Stomach (tissue), 9 donors: ENCODE measurements around the gene SP140. TPM values are rescaled to one million over a fixed set of nuclear protein-coding genes. Genes with fewer than 3 reads are reported as not detected.
A peak's percentile ranks its signal among the peaks of the same experiment; 100 is the strongest.

Experiments used
- DNase-seq, 2 donors: peaks; one replicate each; pipeline versions ENCODE4 v3.0.0 to v3.0.0-alpha.2; 2013 to 2019
- H3K27ac ChIP-seq, 5 donors: fragments of 200-600 bp in 4 of 5; sonication (generic) in 4 of 5; one replicate each; pipeline ENCODE4 v1.5.1; 2013 to 2019; ENCODE audit warnings: mild to moderate bottlenecking in 1 of 5, moderate library complexity in 1 of 5
- H3K27me3 ChIP-seq, 3 donors: fragments of 200-600 bp; sonication (generic); one replicate each; pipeline ENCODE4 v1.5.1; 2017 to 2019; ENCODE audit warnings: mixed run types in 1 of 3
- H3K36me3 ChIP-seq, 4 donors: fragments of 200-600 bp; sonication (generic); 1 replicate in 3 of 4; 2 replicates in 1 of 4; pipeline ENCODE4 v1.5.1; 2016 to 2019
- H3K4me1 ChIP-seq, 4 donors: fragments of 200-600 bp; sonication (generic); one replicate each; pipeline ENCODE4 v1.5.1; 2016 to 2019
- H3K4me3 ChIP-seq, 4 donors: fragments of 200-600 bp; sonication (generic) in 3 of 4; one replicate each; pipeline ENCODE4 v1.5.1; 2016 to 2019; ENCODE audit warnings: mild to moderate bottlenecking in 1 of 4
- H3K9me3 ChIP-seq, 4 donors: fragments of 200-600 bp; sonication (generic); one replicate each; pipeline ENCODE4 v1.5.1; 2016 to 2019
- EP300 ChIP-seq: sonication (generic); formaldehyde crosslinking; IDR thresholded peaks from one replicate; pipeline ENCODE4 v1.6.1; 2017; ENCODE audit warnings: antibody characterized with exemption
- POLR2A ChIP-seq, 4 donors: fragments of 450-650 bp; IDR thresholded peaks; one replicate each; pipeline ENCODE4 v1.6.1; 2016; ENCODE audit warnings: antibody characterized with exemption in 4 of 4, control low read depth in 2 of 4, mild to moderate bottlenecking in 1 of 4, moderate library complexity in 1 of 4
- POLR2AphosphoS5 ChIP-seq, 3 donors: sonication (generic); formaldehyde crosslinking; IDR thresholded peaks; one replicate each; pipeline ENCODE4 v1.6.1; 2016; ENCODE audit warnings: antibody characterized with exemption in 3 of 3
- WGBS, 5 donors: extraction: QIAGEN DNeasy Blood & Tissue Kit in 3 of 5; methylation state at CpG; one replicate each; pipeline versions ENCODE4 v1.1.5 to v1.1.7; 2013 to 2018; 5-methylcytosine and 5-hydroxymethylcytosine counted together
- intact Hi-C: fragments of 100-400 bp; cut with DNase I; formaldehyde crosslinking; loops from one replicate; pipeline ENCODE4 v1.15.1; 2023; ENCODE audit warnings: low total_unique reads
- polyA plus RNA-seq, 3 donors: library from polyadenylated mRNA; stranded (reverse); fragments of 200-250 nt; gene quantifications; one replicate each; pipeline ENCODE4 v1.2.3, GENCODE V29; 2013
- total RNA-seq, 5 donors: library from RNA; depleted of rRNA; stranded (reverse); fragments of >200 nt; gene quantifications; one replicate each; pipeline versions ENCODE4 v1.1.0 to v1.2.3, GENCODE V29; 2014 to 2016
- TF ChIP-seq, protein P1 (sequence below), 7 experiments: fragments of 450-650 bp in 4 of 7; fragments of 200-600 bp in 3 of 7; sonication (generic) in 3 of 7; IDR thresholded peaks; one replicate each; pipeline ENCODE4 v1.5.1; 2016 to 2019; ENCODE audit warnings: antibody characterized with exemption in 7 of 7, control low read depth in 2 of 7, mild to moderate bottlenecking in 1 of 7
- donor health status: healthy with polysubstance abuse.
- donor health status: Bipolar disorder and iron deficiency.
- donor health status: healthy.

Gene SP140
- total and polyA plus RNA-seq, 8 donors = 1.1 to 6.4 (median 2.0) TPM; not detected in 1

DNA sequence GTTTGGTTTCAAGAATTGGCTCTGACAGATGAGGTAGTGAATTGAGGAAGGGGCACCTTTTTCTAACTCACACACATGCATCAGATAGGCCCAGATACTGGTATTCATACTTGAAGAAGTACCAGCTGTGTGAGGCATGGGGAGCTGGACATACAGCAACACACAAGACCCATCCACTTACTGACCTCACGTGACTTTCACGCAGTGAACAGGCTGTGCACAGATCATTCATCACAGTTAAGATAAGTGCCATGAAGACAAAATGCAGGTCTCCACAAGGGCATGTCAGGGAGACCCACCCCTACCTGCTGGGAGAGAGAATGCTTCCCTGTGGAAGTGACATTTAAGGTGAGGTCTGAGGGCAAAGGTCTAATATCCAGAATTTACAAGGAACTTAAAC, 44.3 kb upstream of the SP140 start:
- intact Hi-C loops = no loop called here
- 69 to 91% (median 86%) methylated on average over 2 of the region's 2 CpGs for WGBS, 5 donors
- H3K36me3 ChIP-seq = peaks cover 30 to 96% (median 93%) of the 10 kb centered on the region in 4 donors

DNA sequence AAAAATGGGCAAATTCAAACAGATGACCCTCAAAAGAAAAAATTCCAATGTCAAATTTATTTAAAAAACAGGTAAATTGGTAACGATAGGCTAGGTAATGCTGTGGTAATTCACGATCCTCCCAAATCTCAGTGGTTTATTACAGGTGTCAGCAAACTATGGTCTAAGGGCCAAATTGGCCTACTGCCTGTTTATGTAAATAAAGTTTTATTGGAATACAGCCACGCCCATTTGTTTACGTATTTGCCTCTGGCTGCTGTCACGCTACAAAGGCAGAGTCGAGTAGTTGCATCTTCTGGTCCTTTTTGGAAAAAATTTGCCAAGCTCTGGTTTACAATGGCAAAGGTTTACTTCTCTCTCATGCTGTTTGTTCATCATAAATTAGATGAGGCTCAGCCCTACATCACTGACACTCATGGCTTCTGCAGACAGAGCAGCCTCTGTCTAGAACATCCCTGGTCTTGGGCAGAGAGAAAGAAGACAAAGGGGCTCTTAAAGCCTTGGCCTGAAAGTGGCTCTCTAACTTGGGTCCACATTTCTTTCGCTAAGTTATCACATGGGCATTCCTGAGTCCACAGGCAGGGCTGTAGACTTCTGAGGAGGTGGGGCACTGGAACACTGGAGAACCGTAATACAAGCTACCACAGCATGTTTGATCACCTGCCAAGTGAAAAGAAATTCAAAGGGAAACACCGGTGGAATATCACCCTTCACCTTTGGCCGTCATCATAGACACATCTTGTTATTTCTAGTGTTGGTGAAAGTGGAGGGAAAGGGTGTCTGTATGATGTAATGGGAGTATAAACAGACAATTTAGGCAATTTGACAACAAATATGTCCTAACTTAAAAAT, 40.6 kb upstream of the SP140 start:
- H3K27ac ChIP-seq = no peak overlapping the region
- H3K36me3 ChIP-seq = peaks cover 14 to 59% (median 55%) of the 10 kb centered on the region in 4 donors
- intact Hi-C loops = no loop called here
- H3K4me1 ChIP-seq = no peaks in the 10 kb centered on the region
- no peak overlapping the region for H3K4me3 ChIP-seq
- H3K9me3 ChIP-seq = no peaks in the 10 kb centered on the region
- TF ChIP-seq EP300 (no peak), POLR2AphosphoS5 (IDR thresholded peaks at IDR 0.05) (no peak), POLR2A (IDR thresholded peaks at IDR 0.05) (no peak)
- TF ChIP-seq, protein P1, sequence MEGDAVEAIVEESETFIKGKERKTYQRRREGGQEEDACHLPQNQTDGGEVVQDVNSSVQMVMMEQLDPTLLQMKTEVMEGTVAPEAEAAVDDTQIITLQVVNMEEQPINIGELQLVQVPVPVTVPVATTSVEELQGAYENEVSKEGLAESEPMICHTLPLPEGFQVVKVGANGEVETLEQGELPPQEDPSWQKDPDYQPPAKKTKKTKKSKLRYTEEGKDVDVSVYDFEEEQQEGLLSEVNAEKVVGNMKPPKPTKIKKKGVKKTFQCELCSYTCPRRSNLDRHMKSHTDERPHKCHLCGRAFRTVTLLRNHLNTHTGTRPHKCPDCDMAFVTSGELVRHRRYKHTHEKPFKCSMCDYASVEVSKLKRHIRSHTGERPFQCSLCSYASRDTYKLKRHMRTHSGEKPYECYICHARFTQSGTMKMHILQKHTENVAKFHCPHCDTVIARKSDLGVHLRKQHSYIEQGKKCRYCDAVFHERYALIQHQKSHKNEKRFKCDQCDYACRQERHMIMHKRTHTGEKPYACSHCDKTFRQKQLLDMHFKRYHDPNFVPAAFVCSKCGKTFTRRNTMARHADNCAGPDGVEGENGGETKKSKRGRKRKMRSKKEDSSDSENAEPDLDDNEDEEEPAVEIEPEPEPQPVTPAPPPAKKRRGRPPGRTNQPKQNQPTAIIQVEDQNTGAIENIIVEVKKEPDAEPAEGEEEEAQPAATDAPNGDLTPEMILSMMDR (IDR thresholded peaks at IDR 0.05) = no peak
- no peak for DNase-seq
- 57 to 65% (median 58%) methylated on average over 10 of the region's 10 CpGs for WGBS, 5 donors
- no peaks in the 10 kb centered on the region for H3K27me3 ChIP-seq

More for the DNA sequence above, 44.3 kb upstream of the SP140 start:
- no peaks in the 10 kb centered on the region for H3K4me1 ChIP-seq
- H3K27ac ChIP-seq = no peak overlapping the region
- TF ChIP-seq POLR2A (IDR thresholded peaks at IDR 0.05) (no peak), EP300 (no peak), POLR2AphosphoS5 (IDR thresholded peaks at IDR 0.05) (no peak)
- TF ChIP-seq, protein P1 (IDR thresholded peaks at IDR 0.05) = no peak
- H3K4me3 ChIP-seq = no peak overlapping the region
- H3K27me3 ChIP-seq = no peaks in the 10 kb centered on the region
- H3K9me3 ChIP-seq = no peaks in the 10 kb centered on the region
- no peak for DNase-seq

DNA sequence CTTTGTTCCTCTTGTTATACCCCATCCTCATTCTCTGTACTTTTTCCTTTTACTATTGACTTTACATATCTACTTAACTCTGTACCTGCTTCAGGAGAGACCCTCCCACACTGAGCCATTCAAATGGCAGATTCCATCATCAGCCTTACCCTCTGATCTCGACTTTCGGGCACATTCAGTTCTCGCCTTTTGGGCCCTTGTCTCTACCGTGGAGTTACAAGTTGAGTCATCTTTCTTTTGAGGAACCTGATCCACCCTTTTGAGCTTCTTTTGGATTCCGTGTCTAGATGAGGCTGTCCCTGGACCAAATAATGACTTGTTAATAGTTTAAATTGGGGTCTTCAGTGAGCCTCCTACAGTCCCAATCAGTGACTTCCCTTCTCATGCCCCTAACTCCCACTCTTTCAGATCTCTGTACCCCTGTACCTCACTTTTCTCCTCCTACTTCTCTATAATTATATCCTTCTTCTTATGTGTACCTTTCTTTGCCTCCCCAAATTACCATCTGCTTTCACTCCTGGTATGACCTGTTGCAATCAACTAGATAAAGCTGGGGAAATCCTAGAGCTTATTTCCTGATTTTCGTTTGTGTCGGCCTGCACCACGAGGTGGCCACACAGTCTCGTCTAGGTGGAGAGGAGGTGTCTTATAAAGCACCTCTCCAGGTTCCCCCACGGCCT, 23.0 kb upstream of the SP140 start:
- peaks cover 34 to 100% (median 98%) of the 10 kb centered on the region in 4 donors for H3K36me3 ChIP-seq

More for the DNA sequence above, 23.0 kb upstream of the SP140 start:
- no peak for TF ChIP-seq EP300
- TF ChIP-seq, protein P1 (IDR thresholded peaks at IDR 0.05) = no peak
- TF ChIP-seq POLR2AphosphoS5 (IDR thresholded peaks at IDR 0.05) = no peak
- TF ChIP-seq POLR2A (IDR thresholded peaks at IDR 0.05) = no peak
- DNase-seq = peak in 1 of 2 donors; percentile 33
- H3K4me3 ChIP-seq = no peak overlapping the region
- H3K27me3 ChIP-seq = no peaks in the 10 kb centered on the region
- peaks cover 0 to 5% (median 0%) of the 10 kb centered on the region in 4 donors for H3K9me3 ChIP-seq
- intact Hi-C loops = no loop called here
- H3K27ac ChIP-seq = peak overlapping the region in 1 of 5 donors; percentile 53
- whole genome bisulfite sequencing, 5 donors = 70 to 90% (median 84%) methylated on average over 10 of the region's 10 CpGs
- no peaks in the 10 kb centered on the region for H3K4me1 ChIP-seq
